A673 (cell line): ENCODE measurements around the gene HEATR9. TPM values are rescaled to one million over a fixed set of nuclear protein-coding genes. Genes with fewer than 3 reads are reported as not detected.

ENCODE experiments used
- BruUV-seq: library from RNA; stranded (reverse); fragments of 400-500 nt; replicated peaks from 2 replicates; lab custom pipeline; 2021; lab: Mats Ljungman, UMichigan
- CTCF ChIA-PET: fragments of 300-600 bp; sonication (Branson Sonifier 250); formaldehyde crosslinking; loops from one replicate; lab custom pipeline; 2022; ENCODE audit warnings: antibody characterized with exemption; lab: Charles Lee
- POLR2A ChIA-PET: fragments of 300-600 bp; sonication (Branson Sonifier 250); formaldehyde crosslinking; loops from one replicate; lab custom pipeline; 2022; ENCODE audit warnings: antibody characterized with exemption; ENCODE audit not compliant: low non-redundant PET; lab: Charles Lee
- DNase-seq: peaks from one replicate; pipeline ENCODE4 v3.0.0-alpha.2; 2015; ENCODE audit warnings: low spot score
- H3K27ac ChIP-seq: fragments of 200-600 bp; sonication (generic); 2 replicates; pipeline ENCODE4 v1.5.1; 2016; ENCODE audit warnings: mixed run types, low read depth, mild to moderate bottlenecking, mixed read lengths, antibody characterized with exemption, low read length; ENCODE audit not compliant: poor library complexity, severe bottlenecking
- H3K27me3 ChIP-seq: fragments of 200-600 bp; sonication (generic); replicated peaks from 2 replicates; pipeline ENCODE4 v1.6.1; 2017; ENCODE audit warnings: mixed run types, low read depth, mild to moderate bottlenecking, mixed read lengths, antibody characterized with exemption, low read length; ENCODE audit not compliant: insufficient read depth, poor library complexity
- H3K36me3 ChIP-seq: fragments of 200-600 bp; sonication (generic); 2 replicates; pipeline ENCODE4 v1.6.1; 2016; ENCODE audit warnings: mixed run types, mild to moderate bottlenecking, mixed read lengths, antibody characterized with exemption, low read length; ENCODE audit not compliant: insufficient read depth, poor library complexity, severe bottlenecking
- H3K4me1 ChIP-seq: fragments of 200-600 bp; sonication (generic); 2 replicates; pipeline ENCODE4 v1.6.1; 2017; ENCODE audit warnings: mixed run types, mild to moderate bottlenecking, mixed read lengths, antibody characterized with exemption, low read length; ENCODE audit not compliant: insufficient read depth, poor library complexity, severe bottlenecking
- H3K4me3 ChIP-seq: fragments of 200-600 bp; sonication (generic); 2 replicates; pipeline ENCODE4 v1.5.1; 2016; ENCODE audit warnings: low read depth, mixed run types, mild to moderate bottlenecking, mixed read lengths, low read length; ENCODE audit not compliant: poor library complexity, severe bottlenecking
- H3K9me3 ChIP-seq: fragments of 200-600 bp; sonication (generic); 2 replicates; pipeline ENCODE4 v1.6.1; 2016; ENCODE audit warnings: mixed run types, low read depth, mild to moderate bottlenecking, mixed read lengths, antibody characterized with exemption, low read length; ENCODE audit not compliant: poor library complexity, severe bottlenecking
- CTCF ChIP-seq: fragments of 300-800, 200-600 bp; sonication (generic); conservative IDR thresholded peaks from 2 replicates; pipeline ENCODE4 v1.5.1; 2017; ENCODE audit warnings: low read depth, mild to moderate bottlenecking, antibody characterized with exemption, low read length, moderate library complexity, mixed read lengths
- EZH2 ChIP-seq: fragments of 200-600 bp; sonication (generic); IDR thresholded peaks from 2 replicates; pipeline ENCODE4 v1.6.1; 2017; ENCODE audit warnings: borderline replicate concordance, low read depth, mild to moderate bottlenecking, mixed read lengths, antibody characterized with exemption, low read length; ENCODE audit not compliant: poor library complexity, severe bottlenecking
- intact Hi-C: fragments of 100-400 bp; cut with micrococcal nuclease; formaldehyde crosslinking; loops from one replicate; pipeline ENCODE4 v1.10.0; 2022; ENCODE audit not compliant: unreplicated experiment
- total RNA-seq: library from RNA; stranded (reverse); gene quantifications from 2 replicates; pipeline ENCODE4 v1.2.3, GENCODE V29; 2021

HEATR9 gene
- total RNA-seq, 1 experiment from 2014 or later: not detected

- TSS peak; percentile 20 for BruUV-seq
- H3K27ac ChIP-seq: no peak overlapping the region
- intact Hi-C loops: no loop called here
- H3K36me3 ChIP-seq: peaks cover 21% of the 10 kb centered on the region
- CTCF ChIA-PET: no interaction called here
- peak; percentile 58 for DNase-seq
- H3K4me1 ChIP-seq: no peaks in the 10 kb centered on the region
- POLR2A ChIA-PET: no interaction called here
- TF ChIP-seq EZH2 (no peak), CTCF (peak; percentile 69)
- H3K9me3 ChIP-seq: no peaks in the 10 kb centered on the region
- no peak overlapping the region for H3K4me3 ChIP-seq
- no peaks in the 10 kb centered on the region for H3K27me3 ChIP-seq
These were observed 19.0 kb downstream of the HEATR9 start for GRCh38 chr17:35849469-35850348.

DNA sequence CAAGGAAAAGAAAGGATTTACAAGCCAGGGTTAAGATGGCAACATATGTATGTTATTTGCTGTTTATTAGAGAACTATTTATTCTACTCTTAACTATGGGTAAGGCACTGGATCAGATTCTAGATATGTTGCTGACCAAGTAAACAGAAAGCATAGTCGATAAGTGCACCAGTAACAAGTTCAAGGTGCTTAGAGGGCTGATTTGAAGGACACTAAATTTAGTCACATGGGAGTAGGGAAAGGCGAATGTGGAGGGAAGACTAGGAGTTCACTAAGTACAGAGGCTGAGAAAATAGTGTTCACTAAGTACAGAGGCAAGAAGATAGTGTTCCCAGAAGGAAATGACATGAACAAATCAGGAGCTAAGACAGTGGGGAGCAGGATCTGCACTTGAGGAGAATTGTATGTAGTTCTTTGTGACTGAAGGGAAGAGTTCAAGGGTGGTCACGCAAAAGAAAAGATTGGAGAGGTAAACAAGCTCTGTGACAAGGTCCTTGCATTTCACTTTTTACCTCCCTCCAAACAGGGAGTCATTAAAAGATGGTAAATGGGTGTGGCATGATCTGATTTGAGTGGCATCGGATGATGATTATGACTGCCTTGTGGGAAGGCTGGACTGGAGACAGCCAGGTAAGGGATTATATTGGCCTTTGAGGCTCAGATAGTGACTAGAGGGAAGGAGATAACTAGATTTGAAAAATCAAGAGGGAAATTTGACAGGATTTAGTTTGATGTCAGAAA is 20.9 kb downstream of the HEATR9 start:
- DNase-seq: no peak
- Histone ChIP-seq H3K36me3 (peaks cover 38% of the 10 kb centered on the region), H3K27me3 (no peaks in the 10 kb centered on the region), H3K9me3 (no peaks in the 10 kb centered on the region), H3K27ac (no peak overlapping the region), H3K4me3 (no peak overlapping the region), H3K4me1 (no peaks in the 10 kb centered on the region)
- intact Hi-C loops: no loop called here
- POLR2A ChIA-PET: interaction anchor here (0.6 kb wide), 1 partner anchor 62 kb away, joined by 3 read pairs; no protein-coding TSS in a partner anchor
- TF ChIP-seq EZH2 (no peak), CTCF (no peak)
- no TSS peak for BruUV-seq
- CTCF ChIA-PET: no interaction called here

DNA sequence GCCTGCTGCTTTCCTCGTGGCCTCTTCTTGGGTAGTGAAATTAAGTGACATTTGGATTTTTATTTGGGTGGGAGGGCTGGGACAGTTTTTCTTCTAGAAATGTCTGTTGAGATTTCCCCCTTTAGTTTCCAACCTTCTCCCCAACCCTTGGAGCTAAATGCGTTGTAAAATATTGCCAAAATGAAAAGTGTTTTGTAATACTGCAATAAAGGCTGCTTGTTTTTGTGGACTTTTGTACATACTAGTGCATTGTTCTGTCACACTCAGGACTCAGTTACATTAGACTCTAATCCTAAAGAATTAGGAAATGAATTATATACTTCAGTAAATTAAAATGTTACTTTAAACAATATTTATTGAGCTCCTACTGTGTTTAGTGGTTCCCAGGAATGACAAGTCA is 21.7 kb downstream of the HEATR9 start:
- Histone ChIP-seq H3K9me3 (no peaks in the 10 kb centered on the region), H3K36me3 (peaks cover 45% of the 10 kb centered on the region), H3K4me1 (no peaks in the 10 kb centered on the region), H3K27me3 (no peaks in the 10 kb centered on the region), H3K4me3 (no peak overlapping the region), H3K27ac (no peak overlapping the region)
- no TSS peak for BruUV-seq
- TF ChIP-seq EZH2 (no peak), CTCF (no peak)
- ChIA-PET CTCF (no interaction called here), POLR2A (no interaction called here)
- intact Hi-C loops: no loop called here
- no peak for DNase-seq
